ENCODE data around the gene ITIH4.

DNA sequence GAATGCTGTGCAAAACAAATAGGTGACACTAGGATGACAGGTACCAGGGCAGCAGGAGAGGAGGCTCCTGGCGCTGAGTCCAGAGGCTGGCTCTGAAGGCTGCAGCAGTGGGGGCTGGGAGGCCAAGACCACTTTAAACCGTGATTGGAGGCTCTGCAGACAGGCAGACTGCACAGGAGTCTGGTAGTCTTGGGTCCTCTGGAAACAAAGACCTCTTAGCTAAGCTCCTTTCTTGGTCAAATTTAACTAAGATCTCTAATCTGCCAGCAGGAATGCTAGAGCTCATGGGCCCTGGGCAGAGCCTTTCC, 8.8 kb upstream of the ITIH4 start:
- TF ChIP-seq, protein P1, sequence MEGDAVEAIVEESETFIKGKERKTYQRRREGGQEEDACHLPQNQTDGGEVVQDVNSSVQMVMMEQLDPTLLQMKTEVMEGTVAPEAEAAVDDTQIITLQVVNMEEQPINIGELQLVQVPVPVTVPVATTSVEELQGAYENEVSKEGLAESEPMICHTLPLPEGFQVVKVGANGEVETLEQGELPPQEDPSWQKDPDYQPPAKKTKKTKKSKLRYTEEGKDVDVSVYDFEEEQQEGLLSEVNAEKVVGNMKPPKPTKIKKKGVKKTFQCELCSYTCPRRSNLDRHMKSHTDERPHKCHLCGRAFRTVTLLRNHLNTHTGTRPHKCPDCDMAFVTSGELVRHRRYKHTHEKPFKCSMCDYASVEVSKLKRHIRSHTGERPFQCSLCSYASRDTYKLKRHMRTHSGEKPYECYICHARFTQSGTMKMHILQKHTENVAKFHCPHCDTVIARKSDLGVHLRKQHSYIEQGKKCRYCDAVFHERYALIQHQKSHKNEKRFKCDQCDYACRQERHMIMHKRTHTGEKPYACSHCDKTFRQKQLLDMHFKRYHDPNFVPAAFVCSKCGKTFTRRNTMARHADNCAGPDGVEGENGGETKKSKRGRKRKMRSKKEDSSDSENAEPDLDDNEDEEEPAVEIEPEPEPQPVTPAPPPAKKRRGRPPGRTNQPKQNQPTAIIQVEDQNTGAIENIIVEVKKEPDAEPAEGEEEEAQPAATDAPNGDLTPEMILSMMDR (IDR thresholded peaks at IDR 0.05; ENCODE audit: low read depth, low read length): no peak
- no peak for TF ChIP-seq EZH2phosphoT487 (IDR thresholded peaks at IDR 0.05; ENCODE audit: low read depth)

Measured in OCI-LY3 (cell line).